ENCODE results near the gene EHD2.
"Not testable (repeated sequence)": the region's sequence is repeated elsewhere in the genome, so short reads cannot be mapped to it uniquely, and the experiment has no call there.

Gene EHD2

GRCh38 chr19:47707135-47707925 is 5.9 kb upstream of the EHD2 start:
- TF ChIP-seq, protein P1, sequence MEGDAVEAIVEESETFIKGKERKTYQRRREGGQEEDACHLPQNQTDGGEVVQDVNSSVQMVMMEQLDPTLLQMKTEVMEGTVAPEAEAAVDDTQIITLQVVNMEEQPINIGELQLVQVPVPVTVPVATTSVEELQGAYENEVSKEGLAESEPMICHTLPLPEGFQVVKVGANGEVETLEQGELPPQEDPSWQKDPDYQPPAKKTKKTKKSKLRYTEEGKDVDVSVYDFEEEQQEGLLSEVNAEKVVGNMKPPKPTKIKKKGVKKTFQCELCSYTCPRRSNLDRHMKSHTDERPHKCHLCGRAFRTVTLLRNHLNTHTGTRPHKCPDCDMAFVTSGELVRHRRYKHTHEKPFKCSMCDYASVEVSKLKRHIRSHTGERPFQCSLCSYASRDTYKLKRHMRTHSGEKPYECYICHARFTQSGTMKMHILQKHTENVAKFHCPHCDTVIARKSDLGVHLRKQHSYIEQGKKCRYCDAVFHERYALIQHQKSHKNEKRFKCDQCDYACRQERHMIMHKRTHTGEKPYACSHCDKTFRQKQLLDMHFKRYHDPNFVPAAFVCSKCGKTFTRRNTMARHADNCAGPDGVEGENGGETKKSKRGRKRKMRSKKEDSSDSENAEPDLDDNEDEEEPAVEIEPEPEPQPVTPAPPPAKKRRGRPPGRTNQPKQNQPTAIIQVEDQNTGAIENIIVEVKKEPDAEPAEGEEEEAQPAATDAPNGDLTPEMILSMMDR (conservative IDR thresholded peaks at IDR 0.05; ENCODE audit: low read depth), result peak; percentile 82
- CTCF ChIA-PET, result interaction anchor here (0.5 to 5.3 kb wide), 20 partner anchors 16 to 413 kb away, joined by 3 to 43 read pairs (median 4); no protein-coding TSS in a partner anchor
- H3K27ac ChIP-seq, result no peak overlapping the region
- POLR2A ChIA-PET (ENCODE audit: low non-redundant PET), result no interaction called here
- DNase-seq (ENCODE audit: low spot score), result peak; percentile 60

DNA sequence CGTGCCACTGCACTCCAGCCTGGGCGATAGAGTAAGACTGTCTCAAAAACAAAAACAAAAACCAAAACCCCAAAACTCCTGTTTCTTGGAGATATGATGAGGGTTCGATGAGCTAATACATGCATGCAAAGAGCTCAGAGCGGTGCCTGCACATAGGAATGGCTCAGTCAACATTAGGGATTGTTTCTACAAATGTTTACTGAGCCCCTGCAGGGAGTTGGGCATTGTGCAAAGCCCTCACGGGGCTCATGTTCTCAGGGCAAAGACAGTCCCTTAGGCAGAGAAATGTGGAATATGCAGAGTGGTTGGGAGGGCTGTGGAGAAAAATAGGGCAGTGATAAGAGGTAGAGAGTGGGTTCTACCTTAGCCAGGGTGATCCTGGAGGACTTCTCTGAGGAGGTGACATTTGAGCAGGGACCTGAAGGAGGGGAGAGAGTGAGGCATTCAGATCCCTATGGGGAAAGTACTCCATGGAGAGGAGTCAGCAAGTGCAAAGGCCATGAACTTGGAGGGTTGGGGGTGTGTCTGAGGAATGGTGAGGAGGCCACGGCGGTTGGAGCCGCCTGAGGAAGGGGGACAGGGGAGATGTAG is 1.5 kb upstream of the EHD2 start:
- ChIA-PET POLR2A (ENCODE audit: low non-redundant PET) (no interaction called here), CTCF (interaction anchor here (1.0 to 3.0 kb wide), 4 partner anchors 23 to 78 kb away, joined by 3 to 59 read pairs (median 20); partner anchors contain the start of gene NOP53)
- TF ChIP-seq, protein P1 (conservative IDR thresholded peaks at IDR 0.05; ENCODE audit: low read depth), result no peak
- no peak for DNase-seq (ENCODE audit: low spot score)
- H3K27ac ChIP-seq, result no peak overlapping the region

DNA sequence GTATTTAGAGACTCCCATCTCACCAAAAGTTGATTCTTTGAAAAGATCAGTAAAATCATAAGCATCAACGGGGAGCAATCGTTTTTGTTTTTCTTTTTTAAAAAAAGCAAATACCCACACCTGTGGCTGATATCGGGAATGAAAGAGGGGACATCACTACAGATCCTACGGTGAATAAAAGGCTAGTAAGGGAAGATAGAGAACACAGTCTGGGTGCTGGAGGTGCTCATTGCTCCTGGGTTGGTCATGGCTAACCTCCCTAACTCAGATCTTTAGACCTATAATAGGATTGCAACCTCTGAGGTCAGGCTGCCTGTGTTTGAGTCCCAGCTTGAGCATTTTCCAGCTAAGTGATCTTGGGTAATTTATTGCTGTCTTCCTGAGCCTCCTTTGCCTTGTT is 1.1 kb downstream of the EHD2 start:
- H3K27ac ChIP-seq, result peak overlapping the region; percentile 99
- ChIA-PET CTCF (interaction anchor here (0.6 to 3.0 kb wide), 4 partner anchors 9 to 30 kb away, joined by 5 to 59 read pairs (median 16); partner anchors contain the start of gene NOP53), POLR2A (ENCODE audit: low non-redundant PET) (interaction anchor here (1.6 kb wide), 1 partner anchor 29 kb away, joined by 4 read pairs; no protein-coding TSS in a partner anchor)
- TF ChIP-seq, protein P1 (conservative IDR thresholded peaks at IDR 0.05; ENCODE audit: low read depth), result no peak
- no peak for DNase-seq (ENCODE audit: low spot score)

- POLR2A ChIA-PET (ENCODE audit: low non-redundant PET); DNase-seq (ENCODE audit: low spot score): not testable (repeated sequence)
- CTCF ChIA-PET, result interaction anchor here (0.6 to 2.1 kb wide), 4 partner anchors 8 to 29 kb away, joined by 3 to 8 read pairs (median 4); no protein-coding TSS in a partner anchor
- H3K27ac ChIP-seq, result peak overlapping the region; percentile 99
Measured at GRCh38 chr19:47714855-47715254, 1.6 kb downstream of the EHD2 start.

GRCh38 chr19:47716270-47716937 is 3.2 kb downstream of the EHD2 start:
- CTCF ChIA-PET, result interaction anchor here (0.5 to 0.6 kb wide), 5 partner anchors 25 to 200 kb away, joined by 3 to 4 read pairs (median 3); no protein-coding TSS in a partner anchor
- no peak for DNase-seq (ENCODE audit: low spot score)
- TF ChIP-seq, protein P1 (conservative IDR thresholded peaks at IDR 0.05; ENCODE audit: low read depth), result no peak
- H3K27ac ChIP-seq, result peak overlapping the region; percentile 99
- POLR2A ChIA-PET (ENCODE audit: low non-redundant PET), result no interaction called here

- POLR2A ChIA-PET (ENCODE audit: low non-redundant PET), result interaction anchor here (0.8 kb wide), 1 partner anchor 22 kb away, joined by 3 read pairs; no protein-coding TSS in a partner anchor
- CTCF ChIA-PET, result interaction anchor here (0.6 to 1.2 kb wide), 3 partner anchors 25 to 282 kb away, joined by 3 to 5 read pairs (median 3); no protein-coding TSS in a partner anchor
Measured at GRCh38 chr19:47718415-47719046, 5.3 kb downstream of the EHD2 start.

More at GRCh38 chr19:47718415-47719046, 5.3 kb downstream of the EHD2 start:
- peak overlapping the region; percentile 99 for H3K27ac ChIP-seq
- not testable (repeated sequence) for DNase-seq (ENCODE audit: low spot score)
